Measurements from ENCODE around the gene NUP98.
A peak's percentile ranks its signal among the peaks of the same experiment; 100 is the strongest.

The NUP98 gene

DNA sequence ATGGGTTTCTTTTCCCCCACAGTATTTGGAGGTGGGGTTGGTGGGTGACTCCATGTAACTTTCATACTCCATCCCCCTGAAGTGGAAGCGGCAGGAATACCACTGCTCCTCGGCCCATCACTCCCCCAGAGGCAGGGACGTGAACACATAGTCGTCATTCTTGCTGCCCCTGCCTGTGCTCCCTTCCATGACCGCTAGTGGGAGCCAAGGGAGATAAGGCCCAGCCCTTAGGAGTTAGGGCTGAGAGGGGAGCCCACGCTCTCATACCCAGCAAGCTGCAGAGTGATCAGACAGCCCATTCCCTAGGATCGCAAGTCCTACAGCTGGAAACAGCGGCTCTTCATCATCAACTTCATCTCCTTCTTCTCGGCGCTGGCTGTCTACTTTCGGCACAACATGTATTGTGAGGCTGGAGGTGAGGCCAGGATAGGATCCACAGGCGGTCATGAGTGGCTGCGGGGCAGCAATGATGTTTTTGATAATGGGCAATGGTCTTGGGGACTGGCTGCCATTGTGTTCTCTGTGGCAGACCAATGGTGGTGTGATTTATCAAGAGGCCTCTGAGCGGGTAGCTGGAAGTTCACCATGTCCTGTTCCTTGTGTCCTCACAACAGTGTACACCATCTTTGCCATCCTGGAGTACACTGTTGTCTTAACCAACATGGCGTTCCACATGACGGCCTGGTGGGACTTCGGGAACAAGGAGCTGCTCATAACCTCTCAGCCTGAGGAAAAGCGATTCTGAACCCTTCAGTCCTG lies 27.5 kb upstream of the NUP98 start:
- Histone ChIP-seq H3K4me3 (ENCODE audit: low read length, poor library complexity, severe bottlenecking) (no peak overlapping the region), H3K27me3 (ENCODE audit: insufficient read depth, low read length, poor library complexity, severe bottlenecking) (no peaks in the 10 kb centered on the region), H3K36me3 (ENCODE audit: insufficient read depth, low read length) (peaks cover 32% of the 10 kb centered on the region; the same call in 1 of the 2 replicates), H3F3A (ENCODE audit: low read depth) (no peaks in the 10 kb centered on the region), H3K4me2 (ENCODE audit: low read depth, low read length, poor library complexity, severe bottlenecking) (no peak overlapping the region), H4K20me1 (ENCODE audit: insufficient read depth, low read length, poor library complexity, severe bottlenecking) (peaks cover 8% of the 10 kb centered on the region), H3K9ac (ENCODE audit: low read depth, low read length, poor library complexity, severe bottlenecking) (no peak overlapping the region), H3K9me3 (ENCODE audit: insufficient read depth, low read depth, low read length) (no peaks in the 10 kb centered on the region), H2AFZ (ENCODE audit: low read length) (no peak overlapping the region), H3K4me1 (ENCODE audit: insufficient read depth, low read length, poor library complexity, severe bottlenecking) (no peaks in the 10 kb centered on the region), H3K79me2 (ENCODE audit: insufficient read depth, low read length) (peaks cover 11% of the 10 kb centered on the region), H3K9me2 (replicated peaks; ENCODE audit: low read depth, low read length) (no peaks in the 10 kb centered on the region)
- no peak for TF ChIP-seq EZH2phosphoT487 (IDR thresholded peaks at IDR 0.05; ENCODE audit: borderline replicate concordance)
- TF ChIP-seq, protein P1, sequence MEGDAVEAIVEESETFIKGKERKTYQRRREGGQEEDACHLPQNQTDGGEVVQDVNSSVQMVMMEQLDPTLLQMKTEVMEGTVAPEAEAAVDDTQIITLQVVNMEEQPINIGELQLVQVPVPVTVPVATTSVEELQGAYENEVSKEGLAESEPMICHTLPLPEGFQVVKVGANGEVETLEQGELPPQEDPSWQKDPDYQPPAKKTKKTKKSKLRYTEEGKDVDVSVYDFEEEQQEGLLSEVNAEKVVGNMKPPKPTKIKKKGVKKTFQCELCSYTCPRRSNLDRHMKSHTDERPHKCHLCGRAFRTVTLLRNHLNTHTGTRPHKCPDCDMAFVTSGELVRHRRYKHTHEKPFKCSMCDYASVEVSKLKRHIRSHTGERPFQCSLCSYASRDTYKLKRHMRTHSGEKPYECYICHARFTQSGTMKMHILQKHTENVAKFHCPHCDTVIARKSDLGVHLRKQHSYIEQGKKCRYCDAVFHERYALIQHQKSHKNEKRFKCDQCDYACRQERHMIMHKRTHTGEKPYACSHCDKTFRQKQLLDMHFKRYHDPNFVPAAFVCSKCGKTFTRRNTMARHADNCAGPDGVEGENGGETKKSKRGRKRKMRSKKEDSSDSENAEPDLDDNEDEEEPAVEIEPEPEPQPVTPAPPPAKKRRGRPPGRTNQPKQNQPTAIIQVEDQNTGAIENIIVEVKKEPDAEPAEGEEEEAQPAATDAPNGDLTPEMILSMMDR (conservative IDR thresholded peaks at IDR 0.05; ENCODE audit: low read length) = peak; percentile 94

DNA sequence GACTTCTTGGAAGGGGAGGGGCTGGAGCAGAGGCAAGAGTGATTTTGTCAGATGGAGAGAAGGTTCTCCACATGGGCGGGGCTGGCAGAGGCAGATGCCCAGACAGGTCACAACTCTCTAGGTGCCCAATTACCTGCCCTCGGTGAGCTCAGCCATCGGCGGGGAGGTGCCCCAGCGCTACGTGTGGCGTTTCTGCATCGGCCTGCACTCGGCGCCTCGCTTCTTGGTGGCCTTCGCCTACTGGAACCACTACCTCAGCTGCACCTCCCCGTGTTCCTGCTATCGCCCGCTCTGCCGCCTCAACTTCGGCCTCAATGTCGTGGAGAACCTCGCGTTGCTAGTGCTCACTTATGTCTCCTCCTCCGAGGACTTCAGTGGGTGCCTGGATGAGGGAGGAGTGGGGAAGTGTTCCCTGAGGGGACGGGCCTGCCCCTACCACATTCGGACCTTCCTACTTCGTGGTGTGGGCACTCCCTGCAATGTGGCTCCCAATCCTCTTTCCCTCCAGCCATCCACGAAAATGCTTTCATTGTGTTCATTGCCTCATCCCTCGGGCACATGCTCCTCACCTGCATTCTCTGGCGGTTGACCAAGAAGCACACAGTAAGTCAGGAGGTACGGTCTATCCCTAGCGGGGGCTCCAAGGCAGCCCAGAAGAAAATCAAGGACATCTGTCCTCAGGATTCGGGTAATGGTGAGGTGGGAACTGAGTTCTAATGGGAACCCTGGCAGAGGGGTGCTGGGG lies 26.6 kb upstream of the NUP98 start:
- H4K20me1 ChIP-seq (ENCODE audit: insufficient read depth, low read length, poor library complexity, severe bottlenecking) = peaks cover 7% of the 10 kb centered on the region
- H3K27me3 ChIP-seq (ENCODE audit: insufficient read depth, low read length, poor library complexity, severe bottlenecking) = no peaks in the 10 kb centered on the region
- H3K36me3 ChIP-seq (ENCODE audit: insufficient read depth, low read length) = peaks cover 30% of the 10 kb centered on the region; the same call in 1 of the 2 replicates
- no peak overlapping the region for H3K4me3 ChIP-seq (ENCODE audit: low read length, poor library complexity, severe bottlenecking)
- no peaks in the 10 kb centered on the region for H3K9me2 ChIP-seq (replicated peaks; ENCODE audit: low read depth, low read length)
- no peaks in the 10 kb centered on the region for H3K9me3 ChIP-seq (ENCODE audit: insufficient read depth, low read depth, low read length)
- H3K79me2 ChIP-seq (ENCODE audit: insufficient read depth, low read length) = peaks cover 2% of the 10 kb centered on the region; the same call in 1 of the 2 replicates
- TF ChIP-seq EZH2phosphoT487 (IDR thresholded peaks at IDR 0.05; ENCODE audit: borderline replicate concordance) = no peak
- TF ChIP-seq, protein P1 (conservative IDR thresholded peaks at IDR 0.05; ENCODE audit: low read length) = no peak
- H3K4me2 ChIP-seq (ENCODE audit: low read depth, low read length, poor library complexity, severe bottlenecking) = no peak overlapping the region
- H3K9ac ChIP-seq (ENCODE audit: low read depth, low read length, poor library complexity, severe bottlenecking) = no peak overlapping the region
- no peaks in the 10 kb centered on the region for H3F3A ChIP-seq (ENCODE audit: low read depth)
- H2AFZ ChIP-seq (ENCODE audit: low read length) = no peak overlapping the region
- H3K4me1 ChIP-seq (ENCODE audit: insufficient read depth, low read length, poor library complexity, severe bottlenecking) = no peaks in the 10 kb centered on the region

DNA sequence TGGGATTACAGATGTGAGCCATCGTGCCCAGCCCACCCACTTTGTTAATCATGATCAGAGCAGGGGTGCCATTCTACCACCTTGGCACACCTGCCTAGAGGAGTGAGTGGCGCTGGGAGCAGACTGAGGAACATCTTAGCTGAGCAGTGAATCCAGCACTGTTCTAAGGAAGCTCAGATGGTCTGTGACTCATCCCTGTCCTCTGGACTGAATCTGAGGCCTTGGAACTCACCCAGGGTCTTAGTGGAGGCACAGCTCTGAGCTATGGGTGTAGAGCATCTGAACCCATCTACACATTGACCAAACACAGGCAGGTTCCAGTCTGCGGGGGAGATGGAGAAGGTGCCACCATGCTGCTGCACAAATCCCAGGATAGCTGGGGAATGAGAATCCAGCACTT lies 25.9 kb upstream of the NUP98 start:
- Histone ChIP-seq H3K4me3 (ENCODE audit: low read length, poor library complexity, severe bottlenecking) (no peak overlapping the region), H2AFZ (ENCODE audit: low read length) (no peak overlapping the region), H3K4me1 (ENCODE audit: insufficient read depth, low read length, poor library complexity, severe bottlenecking) (no peaks in the 10 kb centered on the region), H3K9ac (ENCODE audit: low read depth, low read length, poor library complexity, severe bottlenecking) (no peak overlapping the region), H3K4me2 (ENCODE audit: low read depth, low read length, poor library complexity, severe bottlenecking) (no peak overlapping the region), H3K9me2 (replicated peaks; ENCODE audit: low read depth, low read length) (no peaks in the 10 kb centered on the region), H3K27me3 (ENCODE audit: insufficient read depth, low read length, poor library complexity, severe bottlenecking) (no peaks in the 10 kb centered on the region), H3F3A (ENCODE audit: low read depth) (no peaks in the 10 kb centered on the region), H4K20me1 (ENCODE audit: insufficient read depth, low read length, poor library complexity, severe bottlenecking) (peaks cover 7% of the 10 kb centered on the region), H3K36me3 (ENCODE audit: insufficient read depth, low read length) (peaks cover 29% of the 10 kb centered on the region; the same call in 1 of the 2 replicates), H3K79me2 (ENCODE audit: insufficient read depth, low read length) (no peaks in the 10 kb centered on the region; the same call in 1 of the 2 replicates), H3K9me3 (ENCODE audit: insufficient read depth, low read depth, low read length) (no peaks in the 10 kb centered on the region)
- no peak for TF ChIP-seq EZH2phosphoT487 (IDR thresholded peaks at IDR 0.05; ENCODE audit: borderline replicate concordance)
- TF ChIP-seq, protein P1 (conservative IDR thresholded peaks at IDR 0.05; ENCODE audit: low read length) = no peak
